HG02970 (cell line): ENCODE data around the gene ZNF697.
"Not testable (repeated sequence)": the region's sequence is repeated elsewhere in the genome, so short reads cannot be mapped to it uniquely, and the experiment has no call there.

Experiments
- ATAC-seq: cut with Tn5 transposase; IDR thresholded peaks from one replicate; pipeline ENCODE4 v1.9.1; 2021; ENCODE audit warnings: mild to moderate bottlenecking, moderate library complexity, moderate number of reproducible peaks; ENCODE audit not compliant: unreplicated experiment, low FRiP score

Gene ZNF697

DNA sequence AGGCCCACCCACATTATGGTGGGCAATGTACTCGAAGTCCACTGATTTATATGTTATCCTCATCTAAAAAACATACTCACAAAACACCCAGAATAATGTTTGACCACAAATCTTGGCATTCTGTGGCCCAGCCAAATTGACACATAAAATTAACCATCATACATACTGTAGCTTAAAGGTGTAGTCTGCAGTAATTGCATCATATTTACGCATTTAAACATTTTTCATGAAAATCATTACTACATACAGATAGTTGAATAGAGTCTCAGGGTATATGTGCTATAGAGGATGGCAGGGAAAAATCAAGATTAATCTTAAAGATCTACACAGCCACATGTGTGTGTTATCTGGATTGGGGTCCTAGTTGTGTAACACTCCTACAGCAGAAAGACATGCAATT is 14.5 kb downstream of the ZNF697 start:
- ATAC-seq: no peak

DNA sequence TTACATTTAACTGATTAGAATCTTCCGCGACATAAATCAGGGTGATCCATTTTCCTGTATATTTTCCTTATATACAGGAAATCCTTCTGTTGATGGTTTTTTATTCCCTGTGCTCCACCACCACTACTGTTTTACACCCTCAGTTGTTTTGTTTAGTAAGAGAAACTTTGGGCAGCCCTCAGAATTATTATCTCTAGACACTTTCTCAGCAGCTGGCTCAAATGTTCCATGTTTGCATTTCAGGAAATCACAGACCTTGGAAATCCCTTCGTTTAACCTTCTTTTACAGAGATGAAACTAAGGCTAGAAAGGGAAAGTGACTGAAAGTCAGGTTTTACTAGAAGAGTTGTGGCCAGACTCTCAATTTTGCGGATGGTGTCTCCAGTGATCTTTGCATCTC is 15.2 kb downstream of the ZNF697 start:
- ATAC-seq: no peak

DNA sequence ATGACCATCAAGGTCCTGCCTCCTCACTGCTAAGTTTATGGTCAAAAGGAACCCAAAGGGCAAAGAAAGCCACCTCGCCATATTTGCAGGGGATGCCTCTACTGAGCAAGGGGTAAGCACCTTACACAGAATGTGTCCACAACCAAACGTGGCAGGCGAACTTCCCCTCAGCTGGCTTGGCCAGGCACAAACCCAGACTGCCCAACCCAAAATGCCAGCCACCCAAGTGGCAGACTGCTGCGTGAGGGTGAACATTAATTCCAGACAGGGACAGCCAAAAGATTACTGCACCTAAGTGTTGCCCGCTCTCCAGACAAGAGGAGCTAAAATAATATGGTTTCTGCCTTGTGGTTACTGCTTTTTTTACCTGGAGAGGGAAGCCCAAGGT is 16.0 kb downstream of the ZNF697 start:
- no peak for ATAC-seq

DNA sequence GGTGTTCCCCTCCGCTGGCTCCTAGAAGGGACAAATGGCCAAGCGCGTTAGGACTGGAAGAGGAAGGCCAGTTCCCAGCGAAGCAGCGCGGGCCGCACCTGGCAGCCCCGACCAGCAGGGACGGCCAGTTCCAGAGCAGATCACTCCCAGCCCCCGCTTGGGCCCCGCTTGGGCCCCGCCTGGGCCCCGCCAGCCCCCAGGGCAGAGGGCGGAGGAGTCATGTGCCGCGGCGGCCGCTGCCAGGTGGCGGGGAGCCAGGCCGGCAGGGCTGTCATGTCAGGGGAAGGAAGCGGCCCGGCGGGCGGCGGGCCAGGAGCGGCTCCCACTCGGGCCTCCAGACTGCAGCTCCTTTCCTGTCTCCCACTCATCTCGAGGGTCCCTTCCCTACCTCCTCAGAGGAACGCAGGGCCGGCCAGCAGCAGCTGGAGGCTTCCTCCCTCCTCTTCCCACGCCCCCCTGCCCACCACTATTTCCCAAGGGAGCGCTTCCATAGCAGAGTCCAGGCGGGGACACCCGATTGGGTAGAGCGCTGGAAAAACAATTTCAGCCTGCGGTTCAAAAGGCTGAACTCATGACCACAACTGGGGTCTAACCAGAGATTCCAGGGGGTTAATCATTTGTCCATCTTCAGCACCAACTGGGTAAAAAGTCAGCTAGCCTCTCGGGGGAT is 16.5 kb downstream of the ZNF697 start:
- ATAC-seq: no peak

DNA sequence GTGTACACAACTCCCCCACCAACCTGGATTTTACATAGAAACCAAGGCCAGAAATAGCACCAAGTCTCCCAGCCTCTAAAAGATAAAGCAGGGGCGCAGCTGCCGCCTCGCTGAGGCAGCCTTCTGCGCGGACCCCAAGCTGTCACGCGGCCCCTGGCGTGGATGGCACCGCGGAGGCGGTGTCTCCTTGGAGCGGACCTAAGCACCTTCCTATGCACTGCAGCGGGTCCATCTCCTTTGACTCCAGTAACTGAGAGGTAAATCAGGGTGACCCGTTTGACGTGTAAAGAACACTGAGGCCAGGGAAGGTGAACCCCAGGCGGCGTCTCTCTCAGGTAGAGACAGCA is 17.0 kb downstream of the ZNF697 start:
- no peak for ATAC-seq

DNA sequence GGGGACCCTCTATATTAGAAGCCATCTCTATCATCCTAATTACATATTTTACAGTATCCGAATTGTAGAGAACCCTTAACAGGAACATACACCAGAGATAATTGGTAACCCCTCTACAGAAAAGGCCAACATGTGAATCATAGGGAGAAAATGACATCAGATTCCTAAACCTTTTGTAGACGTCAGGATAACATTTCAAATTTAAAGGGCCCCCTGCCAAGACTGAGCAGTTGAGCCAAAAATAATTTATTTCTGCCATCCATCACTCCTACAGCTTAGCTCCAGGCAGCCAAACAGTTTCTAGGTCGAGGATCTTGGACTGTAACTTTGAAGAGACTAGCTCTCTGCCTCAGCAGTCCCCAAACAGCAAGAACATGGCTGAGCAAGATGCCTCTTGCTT is 21.2 kb downstream of the ZNF697 start:
- ATAC-seq: no peak

DNA sequence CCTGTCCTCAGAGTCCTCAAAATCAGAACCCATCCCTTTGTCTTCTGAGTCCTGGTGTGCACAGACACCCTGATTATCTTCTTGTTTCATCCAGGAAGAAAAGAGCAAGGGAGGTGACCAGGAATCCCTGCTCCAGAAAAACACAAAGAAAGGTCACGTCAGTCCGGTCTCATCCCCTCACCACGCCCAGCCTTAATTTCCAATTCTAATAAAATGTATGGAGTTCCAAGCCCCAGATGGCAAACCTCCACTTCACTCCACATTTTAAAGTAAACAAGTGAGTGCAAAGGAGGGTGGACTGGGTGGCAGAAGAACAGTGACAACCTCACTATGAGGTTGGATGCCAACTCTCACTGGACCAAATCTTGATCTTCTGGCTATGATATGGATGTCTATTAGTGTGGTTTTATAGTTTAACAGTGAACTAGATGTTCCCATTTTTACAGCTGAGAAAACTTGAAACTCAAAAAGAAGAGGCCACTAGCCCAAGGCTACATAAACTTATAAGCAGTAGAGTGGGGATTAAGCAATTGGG is 22.0 kb downstream of the ZNF697 start:
- ATAC-seq: no peak

DNA sequence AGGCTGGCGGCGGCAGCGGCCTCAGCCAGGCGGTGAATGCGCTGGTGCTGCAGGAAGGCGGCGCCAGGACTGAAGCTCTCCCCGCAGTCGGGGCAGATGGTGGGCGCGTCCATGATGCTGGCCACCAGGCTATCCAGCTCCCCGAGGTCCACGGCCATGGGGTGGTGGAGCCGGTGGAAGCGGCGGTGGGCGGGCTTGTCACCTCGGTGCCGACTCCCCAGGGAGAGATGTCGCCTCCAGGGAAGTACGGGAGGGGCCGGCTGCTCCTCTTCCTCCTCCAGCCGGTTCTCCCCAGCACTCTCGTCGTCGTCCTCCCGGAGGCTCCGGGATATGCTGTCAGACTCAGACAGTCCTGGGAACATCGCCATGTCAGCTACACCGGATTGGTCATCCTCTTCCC is 24.4 kb downstream of the ZNF697 start:
- no peak for ATAC-seq

DNA sequence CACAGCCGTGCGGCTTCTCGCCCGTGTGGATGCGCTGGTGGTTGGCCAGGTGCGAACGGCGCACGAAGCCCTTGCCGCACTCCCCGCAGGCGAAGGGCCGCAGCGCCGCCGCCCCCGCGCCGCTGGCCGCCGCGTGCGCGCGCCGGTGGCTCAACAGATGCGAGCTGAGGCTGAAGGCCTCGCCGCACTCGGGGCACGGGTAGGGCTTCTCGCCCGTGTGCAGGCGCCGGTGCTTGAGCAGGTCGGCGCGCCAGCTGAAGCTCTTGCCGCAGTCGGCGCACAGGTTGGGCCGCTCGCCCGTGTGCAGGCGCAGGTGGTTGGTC is 24.9 kb downstream of the ZNF697 start:
- ATAC-seq: no peak

DNA sequence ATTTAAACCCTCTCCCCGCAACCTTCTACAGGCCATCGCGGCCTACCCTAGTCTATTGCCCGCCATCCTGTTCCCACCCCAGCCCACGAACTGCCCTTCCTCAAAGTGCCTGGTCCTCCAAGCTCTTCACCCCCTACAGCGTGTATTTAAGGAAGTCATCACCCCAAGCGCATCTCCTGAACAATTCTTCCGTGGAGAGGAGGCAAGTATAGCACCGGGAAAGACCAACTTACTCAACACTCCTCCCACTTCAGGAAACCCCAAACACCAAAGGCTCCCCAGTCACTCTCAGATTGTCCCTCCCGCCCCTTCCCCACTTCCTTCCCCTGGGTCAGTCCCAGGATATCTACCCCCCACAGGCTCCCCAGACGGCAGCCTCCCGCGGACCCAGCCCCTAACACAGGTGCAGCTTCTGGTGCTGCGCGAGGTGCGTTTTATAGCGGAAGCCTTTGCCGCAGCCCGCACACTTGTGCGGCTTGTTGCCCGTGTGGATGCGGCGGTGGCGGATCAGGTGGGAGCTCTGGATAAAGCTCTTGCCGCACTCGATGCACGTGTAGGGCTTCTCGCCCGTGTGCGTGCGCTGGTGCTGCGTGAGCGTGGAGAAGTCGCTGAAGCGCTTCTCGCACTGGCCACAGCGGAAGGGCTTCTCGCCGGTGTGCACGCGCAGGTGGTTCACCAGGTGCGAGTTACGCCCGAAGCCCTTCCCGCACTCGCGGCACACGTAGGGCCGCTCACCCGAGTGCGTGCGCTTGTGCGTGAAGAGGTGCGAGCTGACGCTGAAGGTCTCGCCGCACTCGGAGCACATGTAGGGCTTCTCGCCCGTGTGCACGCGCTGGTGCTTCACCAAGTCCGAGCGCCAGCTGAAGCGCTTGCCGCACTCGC is 25.5 kb downstream of the ZNF697 start:
- ATAC-seq: no peak

DNA sequence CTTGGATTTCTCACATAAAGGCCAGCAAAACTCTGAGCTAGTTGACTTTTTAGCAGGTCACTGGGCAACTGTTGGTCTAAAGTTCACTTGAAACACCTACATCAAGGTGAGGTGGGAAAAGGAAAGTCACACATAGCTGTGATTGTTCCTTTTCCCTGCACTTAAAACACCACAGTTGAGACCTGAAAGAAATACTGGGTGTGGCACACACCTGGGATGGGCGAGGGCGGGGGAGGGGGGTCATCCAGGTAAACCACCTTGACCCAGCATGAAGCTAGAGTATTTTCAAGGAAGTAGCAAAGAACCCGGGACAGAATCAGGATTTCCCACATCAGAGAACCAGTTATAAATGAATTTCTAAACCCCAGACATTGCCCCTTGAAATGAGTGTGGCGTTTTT is 26.4 kb downstream of the ZNF697 start:
- no peak for ATAC-seq

DNA sequence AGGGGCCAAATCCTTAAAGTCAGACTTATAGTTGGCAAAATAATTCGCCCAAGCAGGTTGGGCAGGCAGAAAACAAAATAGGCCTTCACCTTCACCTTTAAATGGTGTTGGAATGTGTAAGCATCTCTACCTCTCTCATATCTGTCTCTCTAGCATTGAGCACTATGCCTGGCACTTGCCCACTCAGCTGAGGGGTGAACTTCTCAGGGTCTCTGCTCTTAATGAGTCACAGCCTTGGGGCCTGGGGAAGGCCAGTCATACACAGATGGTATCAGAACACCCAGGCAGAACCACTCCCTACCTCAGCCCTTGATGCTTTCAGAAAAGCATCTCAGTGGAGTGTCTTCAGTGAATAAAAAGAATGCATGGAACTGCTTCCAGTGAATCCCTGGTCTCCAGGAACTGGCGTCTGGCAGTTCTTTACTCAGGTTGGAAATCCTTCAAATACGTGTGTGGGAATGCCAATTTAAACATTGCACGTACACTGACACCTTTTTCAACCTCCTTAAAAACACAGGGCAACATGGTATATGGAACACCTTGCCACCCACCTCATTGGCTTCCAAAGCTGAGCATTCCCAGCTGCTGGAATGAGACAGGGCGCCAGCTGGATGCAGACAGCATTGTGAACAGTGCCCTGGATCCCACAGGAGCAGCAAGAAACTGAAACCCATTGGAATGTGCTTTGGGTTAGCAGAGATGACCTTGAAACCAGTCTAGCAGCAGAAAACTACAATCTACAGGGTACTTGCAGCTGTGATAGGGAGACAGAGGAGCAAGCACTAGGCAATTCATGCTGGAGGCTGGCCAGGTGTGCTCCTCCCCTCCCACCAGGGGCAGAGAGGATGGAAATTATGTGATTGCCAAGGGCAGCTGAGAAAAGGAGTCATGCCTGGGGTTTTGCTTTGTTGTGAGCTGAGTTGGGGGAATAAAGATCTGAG is 30.0 kb downstream of the ZNF697 start:
- no peak for ATAC-seq

DNA sequence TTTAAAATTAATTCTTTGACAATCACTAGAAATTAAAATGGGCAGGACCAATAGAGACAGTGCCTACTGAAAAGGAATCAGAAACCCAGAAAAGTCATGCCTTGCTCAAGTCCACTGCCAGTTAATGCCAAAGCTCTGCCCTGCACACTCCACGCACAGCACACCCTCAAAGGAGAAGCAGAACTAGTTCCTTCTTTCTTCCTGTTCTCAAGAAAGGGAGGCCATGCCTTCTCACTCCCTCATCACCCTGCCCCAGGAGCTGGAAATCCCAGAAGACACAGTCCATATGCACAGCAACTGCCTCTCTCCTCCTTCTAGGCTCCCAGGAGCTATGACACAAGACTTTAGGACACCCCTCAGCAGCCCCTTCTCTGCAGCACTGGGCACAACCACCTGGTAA is 31.3 kb downstream of the ZNF697 start:
- ATAC-seq: not testable (repeated sequence)

DNA sequence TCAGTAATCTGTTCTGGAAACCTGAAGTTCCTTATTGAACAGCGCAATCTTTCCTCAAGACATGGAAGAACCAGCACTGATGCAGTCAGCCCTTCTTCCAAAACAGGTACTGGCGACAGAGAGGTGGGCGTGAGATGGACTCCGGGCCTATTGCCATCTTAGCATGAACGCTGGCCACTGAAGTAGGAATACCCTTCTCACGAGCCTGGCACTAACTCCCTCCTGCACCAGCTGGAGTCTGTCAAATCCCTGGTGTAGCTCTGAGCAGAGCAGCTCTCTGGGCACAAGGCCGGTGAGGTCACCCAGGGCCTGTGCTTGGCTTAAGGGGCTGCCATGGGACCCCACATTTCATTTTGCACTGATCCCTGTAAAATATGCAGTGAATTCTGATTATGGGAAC is 33.0 kb downstream of the ZNF697 start:
- ATAC-seq: not testable (repeated sequence)

DNA sequence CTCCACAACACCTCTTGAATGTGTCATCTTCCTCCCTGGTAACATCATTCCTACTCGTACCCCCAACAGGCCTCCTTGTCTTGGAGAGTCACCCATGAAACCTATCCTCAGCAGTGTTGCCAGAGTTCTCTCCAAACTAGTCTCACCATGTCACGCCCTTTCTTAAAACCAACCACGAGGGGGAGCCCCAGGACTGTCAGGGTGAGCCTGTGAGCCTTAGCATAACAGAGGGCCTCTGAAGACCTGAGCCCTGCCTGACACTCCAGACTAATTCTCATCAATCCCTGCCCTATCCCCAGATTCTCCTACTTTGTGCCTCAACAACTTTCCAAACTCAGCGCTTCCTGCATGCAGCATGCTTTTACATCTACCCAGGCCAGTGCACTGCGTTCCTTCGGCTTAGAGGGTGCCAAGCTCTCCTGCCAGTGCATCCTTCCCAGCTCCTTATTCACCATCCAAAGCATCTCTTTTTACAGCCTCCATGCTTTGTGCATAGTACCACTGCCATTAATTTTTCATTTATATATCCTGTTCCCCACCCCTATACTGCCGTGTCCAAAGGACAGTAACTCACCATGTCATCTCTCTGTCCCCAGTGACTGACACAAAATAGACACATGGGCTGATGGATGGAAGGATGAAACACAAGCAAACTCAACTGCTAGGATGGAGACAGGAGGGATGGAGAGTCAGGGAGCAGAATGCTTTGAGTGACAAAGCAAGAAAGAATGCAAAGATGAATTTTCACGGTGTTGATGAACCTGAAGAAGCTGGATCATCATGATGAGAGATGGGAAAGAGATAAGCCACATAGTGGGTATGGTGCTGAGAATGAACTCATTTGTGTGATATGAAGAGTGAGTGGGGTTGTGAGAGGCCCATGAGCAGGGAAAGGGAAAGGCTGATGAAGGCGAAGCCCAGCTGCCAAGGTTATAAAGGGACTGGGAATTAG is 34.0 kb downstream of the ZNF697 start:
- peak; percentile 79 for ATAC-seq

DNA sequence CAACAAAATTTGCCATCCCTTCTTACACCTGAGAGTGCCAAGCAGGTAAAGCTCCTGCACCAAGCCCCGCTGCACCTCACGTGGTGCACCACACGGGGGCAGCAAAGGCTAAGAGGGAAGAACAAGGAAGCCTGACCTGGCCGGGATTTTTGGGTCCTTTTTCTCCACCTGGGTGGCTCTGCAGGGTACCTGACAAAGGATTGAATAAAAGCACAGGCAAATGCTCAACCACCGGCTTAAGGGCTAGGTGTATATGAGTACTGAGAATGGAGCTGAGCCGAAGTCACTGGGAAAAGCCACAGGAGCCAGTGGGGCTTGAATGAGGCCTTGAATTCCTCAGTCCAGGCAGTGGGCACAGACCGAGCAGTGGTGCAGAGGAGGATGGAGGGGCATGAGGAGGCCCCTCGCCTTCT is 36.4 kb downstream of the ZNF697 start:
- no peak for ATAC-seq

DNA sequence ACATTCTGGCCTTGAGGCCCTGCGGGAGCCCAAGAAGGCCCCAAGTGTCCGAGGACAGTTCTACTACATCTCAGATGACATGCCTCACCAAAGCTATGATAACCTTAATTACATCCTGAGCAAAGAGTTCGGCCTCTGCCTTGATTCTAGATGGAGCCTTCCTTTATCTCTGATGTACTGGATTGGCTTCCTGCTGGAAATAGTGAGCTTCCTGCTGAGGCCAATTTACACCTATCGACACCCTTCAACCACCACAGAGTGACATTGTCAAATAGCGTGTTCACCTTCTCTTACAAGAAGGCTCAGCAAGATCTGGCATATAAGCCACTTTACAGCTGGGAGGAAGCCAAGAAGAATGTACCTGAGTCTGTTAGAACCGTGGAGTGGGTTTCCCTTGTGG is 39.2 kb downstream of the ZNF697 start:
- not testable (repeated sequence) for ATAC-seq

DNA sequence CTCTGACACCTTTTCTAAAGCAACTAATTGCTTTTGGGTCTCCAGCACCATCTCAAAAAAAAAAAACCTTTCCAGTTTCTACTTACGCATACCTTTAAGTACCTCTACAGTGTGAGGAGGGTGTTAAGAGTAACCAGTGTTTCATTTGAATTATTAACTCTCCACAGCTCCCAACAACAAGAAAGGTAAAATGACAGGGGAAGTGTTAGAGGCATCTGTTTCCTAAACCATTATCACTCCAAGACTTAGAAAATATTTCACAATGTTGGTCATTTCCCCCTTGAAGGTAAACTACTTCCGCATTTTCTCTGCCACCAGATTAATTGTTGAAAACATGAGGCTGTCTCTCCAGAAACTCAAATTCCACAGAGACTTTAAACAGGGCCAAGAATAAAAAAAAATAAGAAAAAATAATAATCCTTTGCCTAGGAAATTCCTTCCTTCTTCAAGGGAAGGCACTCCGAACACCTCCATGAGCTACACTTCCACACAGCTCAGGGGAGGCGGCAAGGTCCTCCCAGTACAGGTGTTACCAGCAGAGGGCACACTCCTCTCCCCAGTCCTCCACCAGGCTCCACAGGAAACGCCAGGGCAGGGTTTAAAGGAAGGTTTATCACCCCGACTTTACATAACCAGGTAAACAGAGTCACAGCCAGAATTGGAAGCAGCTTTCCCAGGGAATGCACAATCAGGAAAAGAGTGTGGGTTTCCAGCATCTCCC is 40.8 kb downstream of the ZNF697 start:
- ATAC-seq: not testable (repeated sequence)

DNA sequence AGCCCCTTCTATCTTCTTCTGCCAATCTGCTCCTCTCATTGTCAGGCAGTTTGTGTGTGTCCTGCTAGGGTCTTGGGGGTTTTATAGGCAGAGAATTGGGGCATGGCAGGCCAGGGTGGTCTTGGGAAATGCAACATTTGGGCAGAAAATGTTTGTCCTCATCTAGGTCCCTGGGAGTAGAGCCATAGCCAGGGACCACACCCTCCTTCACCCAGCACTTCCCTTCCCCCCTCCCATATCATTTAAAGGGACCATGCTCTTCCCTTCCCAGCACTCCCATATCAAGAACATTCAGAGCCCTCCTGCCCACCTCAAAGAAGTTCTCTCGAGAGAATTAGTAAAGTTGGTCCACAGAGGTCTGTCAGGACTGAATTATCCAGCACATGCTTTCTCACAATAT is 41.7 kb downstream of the ZNF697 start:
- ATAC-seq: no peak
